Measurements from ENCODE around the gene UVRAG.

DNA sequence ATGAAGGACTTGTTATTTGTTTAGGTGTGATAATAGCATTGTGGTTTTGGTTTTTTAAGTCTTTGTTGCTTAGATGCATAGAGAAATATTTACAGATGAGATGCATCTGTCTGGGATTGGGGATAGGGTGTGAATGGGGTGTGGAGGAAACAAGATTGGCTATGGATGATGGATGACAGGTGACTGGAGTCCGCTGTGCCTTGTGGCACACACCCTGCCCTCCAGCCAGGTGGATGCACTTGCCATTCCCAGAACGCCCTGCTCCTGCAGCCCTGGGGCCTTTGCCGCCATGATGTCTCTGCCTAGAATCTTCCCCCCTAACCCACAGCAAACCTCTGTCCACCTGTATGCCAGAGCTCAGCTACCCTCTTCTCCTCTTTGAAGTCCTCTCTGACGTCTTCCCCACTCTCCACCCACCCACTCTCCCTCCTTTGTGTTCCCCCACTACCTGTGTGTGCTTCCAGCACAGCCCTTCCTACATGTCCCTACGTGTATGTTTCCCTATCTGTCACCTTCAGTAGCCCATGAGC is 336.6 kb downstream of the UVRAG start:
- TF ChIP-seq POLR2A (IDR thresholded peaks at IDR 0.05; ENCODE audit: low read depth, low read length): no peak
- TF ChIP-seq SPI1 (IDR thresholded peaks at IDR 0.05; ENCODE audit: low read depth, low read length): no peak
- TF ChIP-seq POLR2AphosphoS5 (IDR thresholded peaks at IDR 0.05; ENCODE audit: low read depth, low read length): no peak
- TF ChIP-seq TAF1 (IDR thresholded peaks at IDR 0.05; ENCODE audit: low read depth, low read length): no peak

All from GM12891 (cell line).